Myocyte (in vitro differentiated cells): ENCODE results near the gene RASIP1. TPM values are rescaled to one million over a fixed set of nuclear protein-coding genes. Genes with fewer than 3 reads are reported as not detected.
"Not testable (repeated sequence)": the region's sequence is repeated elsewhere in the genome, so short reads cannot be mapped to it uniquely, and the experiment has no call there.

Experiments used
- DNase-seq: peaks from one replicate; pipeline ENCODE4 v3.0.0-alpha.2; 2012; ENCODE audit warnings: low read depth
- polyA plus RNA-seq: library from polyadenylated mRNA; unstranded; fragments of >200 nt; gene quantifications from one replicate; pipeline ENCODE4 v1.2.1, GENCODE V29; 2012; ENCODE audit warnings: missing spikeins
- total RNA-seq: library from RNA; depleted of rRNA; stranded (reverse); fragments of >200 nt; gene quantifications from 2 replicates; pipeline ENCODE4 v1.2.3, GENCODE V29; 2014

The RASIP1 gene
- 0.05 TPM in 2 replicates for total RNA-seq
- polyA plus RNA-seq: 0.14 TPM

DNA sequence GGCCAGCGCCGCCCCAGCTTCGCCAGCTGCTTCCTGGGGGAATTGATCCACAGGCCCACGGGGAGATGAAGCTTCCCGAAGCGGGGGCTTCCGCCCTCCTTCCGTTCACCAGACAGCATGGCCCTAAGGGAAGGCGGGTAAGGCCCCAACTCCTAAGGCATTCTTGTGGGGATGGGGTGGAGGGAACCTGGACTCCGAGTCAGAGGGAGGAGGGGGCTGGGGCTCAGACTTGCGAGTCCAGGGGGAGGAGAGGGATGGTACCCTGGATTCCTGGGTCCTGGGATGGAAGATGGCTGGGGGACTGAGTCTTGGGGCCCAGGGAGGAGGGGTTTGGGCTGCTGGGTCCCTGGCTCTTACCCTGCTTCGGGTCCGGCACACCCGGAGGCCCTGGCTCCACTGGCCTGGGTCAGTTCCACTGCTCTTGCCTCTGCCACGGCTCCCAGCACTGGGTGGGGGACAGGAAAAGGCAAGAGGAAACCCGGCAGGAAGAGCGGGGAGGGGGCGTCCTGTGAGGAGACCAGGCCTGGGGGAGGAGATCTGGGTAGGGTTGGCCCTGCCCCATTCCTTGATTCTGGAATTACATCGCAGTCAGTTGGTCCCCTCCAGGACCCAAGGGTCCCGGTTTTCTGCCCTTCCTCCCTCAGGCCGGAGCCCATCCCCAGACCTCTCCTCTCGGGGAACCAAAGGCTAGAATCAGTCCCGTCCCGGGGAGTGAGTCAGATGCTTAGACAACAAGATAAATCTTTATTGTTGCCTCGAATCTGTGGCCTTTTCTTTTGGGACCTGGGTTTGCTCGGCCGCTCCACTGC is at the start of gene RASIP1:
Gene RASIP1 (minus strand): TSS at position 447 of the 809 bp plus-strand sequence. CDS start 328 bp downstream, at position 119.
- DNase-seq: no peak

- DNase-seq: not testable (repeated sequence)
Observed at GRCh38 chr19:48787331-48787730, 46.9 kb upstream of the RASIP1 start.

GRCh38 chr19:48786422-48786821 is 46.0 kb upstream of the RASIP1 start:
- not testable (repeated sequence) for DNase-seq

DNA sequence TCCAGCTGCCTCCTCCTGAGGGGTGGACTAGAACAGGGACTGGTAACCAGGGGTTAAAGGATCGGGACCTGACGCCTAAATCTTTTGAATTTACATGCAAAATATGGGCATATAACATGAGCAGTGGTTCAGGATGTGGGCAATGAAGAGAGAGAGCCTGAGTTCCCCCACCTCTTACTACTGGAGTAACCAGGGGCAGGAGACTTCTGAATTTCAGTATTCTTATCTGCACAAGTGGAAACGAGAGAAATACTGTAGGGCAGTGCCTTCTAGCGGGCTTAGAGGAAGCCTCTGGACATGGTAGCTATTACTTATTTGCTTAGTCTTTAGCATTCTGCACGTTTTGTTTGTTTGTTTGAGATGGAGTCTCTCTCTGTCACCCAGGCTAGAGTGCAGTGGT is 44.1 kb upstream of the RASIP1 start:
- no peak for DNase-seq

DNA sequence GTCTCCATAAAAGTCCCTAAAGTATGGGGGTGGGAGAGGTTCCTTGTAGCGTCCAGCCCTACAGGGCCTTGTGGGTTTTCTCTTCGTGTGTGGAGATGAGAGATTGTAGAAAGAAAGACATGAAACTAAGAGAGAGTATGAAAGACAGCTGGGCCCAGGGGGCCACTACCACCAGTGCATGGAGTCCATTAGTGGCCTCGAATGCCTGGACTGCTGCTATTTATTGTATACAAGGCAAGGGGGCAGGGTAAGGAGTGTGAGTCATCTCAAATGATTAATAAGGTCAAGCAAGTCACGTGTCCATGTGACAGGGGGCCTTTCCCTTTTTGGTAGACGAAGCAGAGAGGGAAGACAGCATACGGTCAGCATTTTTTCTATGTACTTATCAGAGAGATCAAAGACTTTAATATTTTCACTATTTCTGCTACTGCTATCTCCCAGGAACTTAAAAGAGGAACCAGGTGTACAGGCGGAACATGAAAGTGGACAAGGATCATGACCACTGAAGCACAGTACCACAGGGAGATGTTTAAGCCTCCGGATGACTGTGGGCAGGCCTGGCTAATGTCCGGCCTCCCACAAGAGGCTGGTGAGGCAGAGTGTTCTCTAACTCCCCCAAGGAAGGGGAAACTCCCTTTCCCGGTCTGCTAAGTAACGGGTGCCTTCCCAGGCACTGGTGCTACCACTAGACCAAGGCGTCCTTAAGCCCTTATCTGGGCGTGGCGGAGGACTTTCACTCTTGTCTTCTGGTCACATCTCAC is 40.4 kb upstream of the RASIP1 start:
- DNase-seq: peak; percentile 33

- no peak for DNase-seq
Observed at GRCh38 chr19:48779636-48780035, 39.2 kb upstream of the RASIP1 start.

GRCh38 chr19:48777720-48778119 is 37.3 kb upstream of the RASIP1 start:
- DNase-seq: no peak

DNA sequence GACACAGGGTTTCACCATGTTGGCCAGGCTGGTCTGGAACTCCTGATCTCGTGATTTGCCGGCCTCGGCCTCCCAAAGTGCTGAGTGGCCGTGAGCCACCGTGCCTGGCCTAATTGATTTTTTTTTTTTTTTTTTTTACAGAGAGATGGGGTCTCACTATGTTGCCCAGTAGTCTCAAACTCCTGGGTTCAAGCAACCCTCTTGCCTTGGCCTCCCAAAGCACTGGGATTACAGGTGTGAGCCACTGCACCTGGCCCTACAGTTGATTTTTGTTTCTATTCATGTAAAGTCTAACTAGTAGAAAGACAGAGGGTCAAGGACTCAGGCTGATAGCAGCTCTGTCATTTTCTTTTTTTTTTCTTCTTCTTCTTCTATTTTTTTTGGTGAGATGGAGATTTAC is 36.7 kb upstream of the RASIP1 start:
- DNase-seq: no peak

- no peak for DNase-seq
Observed at GRCh38 chr19:48772503-48772953, 32.1 kb upstream of the RASIP1 start.

- DNase-seq: no peak
Observed at GRCh38 chr19:48770734-48771472, 30.5 kb upstream of the RASIP1 start.

- peak; percentile 56 for DNase-seq
Observed at GRCh38 chr19:48770266-48770665, 29.9 kb upstream of the RASIP1 start.

- DNase-seq: no peak
Observed at GRCh38 chr19:48768994-48769713, 28.7 kb upstream of the RASIP1 start.

DNA sequence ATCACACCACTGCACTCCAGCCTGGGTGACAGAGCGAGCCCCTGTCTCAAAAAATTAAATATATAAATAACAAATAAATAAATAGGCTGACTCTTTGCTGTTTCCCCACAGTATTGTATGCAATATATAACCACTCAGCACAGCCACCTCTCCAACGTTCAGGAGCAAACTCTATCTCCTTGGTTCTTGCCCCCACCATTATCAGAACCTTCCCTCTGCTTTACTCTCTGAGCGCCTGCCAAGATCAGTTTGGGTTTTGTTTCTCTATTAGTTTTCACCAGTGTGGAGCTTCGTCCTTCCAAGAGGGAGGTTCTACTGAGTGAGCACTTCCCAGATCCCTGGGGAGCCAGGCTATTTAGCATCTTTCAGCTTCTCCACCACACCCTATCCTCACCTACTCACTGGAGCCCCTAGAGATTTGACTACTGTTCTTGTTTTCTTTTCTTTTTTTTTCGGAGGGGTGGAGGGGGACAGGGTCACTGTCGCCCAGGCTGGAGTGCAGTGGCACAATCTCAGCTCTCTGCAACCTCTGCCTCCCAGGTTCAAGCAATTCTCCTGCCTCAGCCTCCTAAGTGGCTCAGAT is 27.9 kb upstream of the RASIP1 start:
- not testable (repeated sequence) for DNase-seq

GRCh38 chr19:48765816-48766215 is 25.4 kb upstream of the RASIP1 start:
- not testable (repeated sequence) for DNase-seq

- DNase-seq: no peak
Observed at GRCh38 chr19:48760504-48761205, 20.2 kb upstream of the RASIP1 start.

DNA sequence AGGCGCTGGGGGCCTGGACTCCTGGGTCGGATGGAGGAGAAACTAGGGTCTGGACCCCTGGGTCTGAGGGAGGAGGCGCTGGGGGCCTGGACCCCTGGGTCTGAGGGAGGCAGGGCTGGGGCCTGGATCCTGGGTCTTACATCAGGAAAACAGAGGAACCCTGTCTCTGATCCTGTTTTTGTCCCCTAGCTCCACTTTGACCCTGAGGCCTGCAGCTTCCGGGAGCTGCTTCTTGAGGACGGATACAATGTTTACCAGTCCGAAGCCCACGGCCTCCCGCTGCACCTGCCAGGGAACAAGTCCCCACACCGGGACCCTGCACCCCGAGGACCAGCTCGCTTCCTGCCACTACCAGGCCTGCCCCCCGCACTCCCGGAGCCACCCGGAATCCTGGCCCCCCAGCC is 17.3 kb upstream of the RASIP1 start:
- no peak for DNase-seq

DNA sequence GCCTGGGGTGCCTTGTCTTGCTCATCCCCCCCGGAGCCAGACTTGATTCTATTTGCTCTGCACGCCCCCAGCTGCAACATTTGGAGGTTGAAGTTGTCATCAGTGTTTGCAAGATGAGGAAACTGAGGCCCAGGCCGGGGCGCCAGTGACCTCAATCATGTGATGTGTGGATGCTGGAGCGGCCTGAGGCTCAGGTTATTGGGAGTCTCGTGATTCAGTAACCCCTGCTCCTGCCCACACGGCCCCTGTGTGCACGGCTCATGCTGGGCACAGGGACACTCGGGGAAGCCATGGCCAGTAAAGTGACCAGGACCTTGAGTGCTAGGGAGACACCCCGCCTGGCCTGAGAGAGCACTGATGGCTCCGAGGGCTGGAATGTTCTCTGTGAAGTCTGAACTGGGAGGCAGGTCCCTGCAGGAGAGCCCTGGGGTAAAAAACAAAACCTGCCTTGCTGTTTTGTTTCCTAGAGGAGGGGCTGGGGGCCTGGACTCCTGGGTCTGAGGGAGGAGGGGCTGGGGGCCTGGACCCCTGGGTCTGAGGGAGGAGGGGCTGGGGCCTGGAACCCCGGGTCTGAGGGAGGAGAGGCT is 16.8 kb upstream of the RASIP1 start:
- no peak for DNase-seq

GRCh38 chr19:48756686-48757085 is 16.3 kb upstream of the RASIP1 start:
- DNase-seq: no peak

DNA sequence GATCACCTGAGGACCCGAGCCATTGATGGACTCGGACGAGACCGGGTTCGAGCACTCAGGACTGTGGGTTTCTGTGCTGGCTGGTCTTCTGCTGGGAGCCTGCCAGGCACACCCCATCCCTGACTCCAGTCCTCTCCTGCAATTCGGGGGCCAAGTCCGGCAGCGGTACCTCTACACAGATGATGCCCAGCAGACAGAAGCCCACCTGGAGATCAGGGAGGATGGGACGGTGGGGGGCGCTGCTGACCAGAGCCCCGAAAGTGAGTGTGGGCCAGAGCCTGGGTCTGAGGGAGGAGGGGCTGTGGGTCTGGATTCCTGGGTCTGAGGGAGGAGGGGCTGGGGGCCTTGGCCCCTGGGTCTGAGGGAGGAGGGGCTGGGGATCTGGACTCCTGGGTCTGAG is 15.8 kb upstream of the RASIP1 start:
- DNase-seq: no peak

GRCh38 chr19:48755787-48756186 is 15.4 kb upstream of the RASIP1 start:
- no peak for DNase-seq
